Progenitor cell of endocrine pancreas (in vitro differentiated cells): ENCODE data around the gene ENHO. TPM values are rescaled to one million over a fixed set of nuclear protein-coding genes. Genes with fewer than 3 reads are reported as not detected.
A peak's percentile ranks its signal among the peaks of the same experiment; 100 is the strongest.

ENCODE experiments used
- DNase-seq: peaks from one replicate; pipeline ENCODE4 v3.0.0; 2021; ENCODE audit warnings: low spot score; ENCODE audit not compliant: unreplicated experiment
- H3K27ac Mint-ChIP-seq: 2 replicates; pipeline ENCODE4 v1.8.0; 2021; ENCODE audit warnings: mild to moderate bottlenecking, moderate library complexity, mixed read lengths
- H3K27me3 Mint-ChIP-seq: 2 replicates; pipeline ENCODE4 v1.8.0; 2021; ENCODE audit warnings: mixed read lengths
- H3K36me3 Mint-ChIP-seq: 2 replicates; pipeline ENCODE4 v1.8.0; 2022; ENCODE audit warnings: mixed read lengths; ENCODE audit not compliant: insufficient read depth
- H3K4me1 Mint-ChIP-seq: 2 replicates; pipeline ENCODE4 v1.8.0; 2021; ENCODE audit warnings: low read depth, mixed read lengths
- H3K4me3 Mint-ChIP-seq: 2 replicates; pipeline ENCODE4 v1.8.0; 2021; ENCODE audit warnings: low read depth, mild to moderate bottlenecking, moderate library complexity, mixed read lengths
- H3K9me3 Mint-ChIP-seq: 2 replicates; pipeline ENCODE4 v1.8.0; 2021; ENCODE audit warnings: low read depth, mixed read lengths
- total RNA-seq: library from RNA; stranded (reverse); gene quantifications from 2 replicates; pipeline ENCODE4 v1.2.1, GENCODE V29; 2021
- TF ChIP-seq, protein P1 (sequence below): fragments of 200-600 bp; sonication (generic); IDR thresholded peaks from one replicate; pipeline ENCODE4 v1.5.0; 2021; ENCODE audit warnings: antibody characterized with exemption, mild to moderate bottlenecking; ENCODE audit not compliant: unreplicated experiment

The ENHO gene
- total RNA-seq, 1 donor from 2014 or later, result 4.0 TPM

DNA sequence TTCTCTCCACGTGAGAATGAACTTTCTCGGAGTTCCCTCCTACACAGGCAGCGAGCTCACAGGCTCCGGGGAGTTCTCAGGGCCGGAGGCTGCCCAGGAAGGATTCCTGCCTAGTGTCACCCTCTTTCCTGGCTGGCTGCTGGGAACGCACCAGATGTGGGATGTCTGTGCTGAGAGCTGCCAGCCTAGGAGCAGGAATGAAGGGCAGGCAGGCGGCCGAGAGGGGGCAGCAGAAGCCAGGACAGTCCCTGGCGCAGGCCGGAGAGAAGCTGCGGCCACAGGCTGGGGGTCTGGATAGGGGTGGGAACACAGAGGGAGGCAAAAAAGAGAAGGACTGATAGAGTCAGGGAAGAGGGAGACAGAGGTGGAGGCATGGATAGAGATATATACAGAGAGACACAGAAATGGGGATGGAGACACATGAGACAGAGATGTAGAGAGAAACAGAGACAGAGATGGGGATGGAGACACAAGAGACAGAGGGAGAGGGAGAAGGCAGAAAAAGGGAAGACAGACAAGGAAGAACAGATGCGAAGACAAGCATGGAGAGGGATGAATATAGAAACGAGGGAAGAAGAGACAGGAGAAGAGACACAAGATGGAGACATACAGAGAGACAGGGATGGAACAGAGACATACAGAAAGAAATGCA is 25.3 kb upstream of the ENHO start:
- peak; percentile 71 for DNase-seq
- Mint-ChIP-seq H3K36me3 (no peaks in the 10 kb centered on the region), H3K27me3 (peaks cover 38% of the 10 kb centered on the region)

DNA sequence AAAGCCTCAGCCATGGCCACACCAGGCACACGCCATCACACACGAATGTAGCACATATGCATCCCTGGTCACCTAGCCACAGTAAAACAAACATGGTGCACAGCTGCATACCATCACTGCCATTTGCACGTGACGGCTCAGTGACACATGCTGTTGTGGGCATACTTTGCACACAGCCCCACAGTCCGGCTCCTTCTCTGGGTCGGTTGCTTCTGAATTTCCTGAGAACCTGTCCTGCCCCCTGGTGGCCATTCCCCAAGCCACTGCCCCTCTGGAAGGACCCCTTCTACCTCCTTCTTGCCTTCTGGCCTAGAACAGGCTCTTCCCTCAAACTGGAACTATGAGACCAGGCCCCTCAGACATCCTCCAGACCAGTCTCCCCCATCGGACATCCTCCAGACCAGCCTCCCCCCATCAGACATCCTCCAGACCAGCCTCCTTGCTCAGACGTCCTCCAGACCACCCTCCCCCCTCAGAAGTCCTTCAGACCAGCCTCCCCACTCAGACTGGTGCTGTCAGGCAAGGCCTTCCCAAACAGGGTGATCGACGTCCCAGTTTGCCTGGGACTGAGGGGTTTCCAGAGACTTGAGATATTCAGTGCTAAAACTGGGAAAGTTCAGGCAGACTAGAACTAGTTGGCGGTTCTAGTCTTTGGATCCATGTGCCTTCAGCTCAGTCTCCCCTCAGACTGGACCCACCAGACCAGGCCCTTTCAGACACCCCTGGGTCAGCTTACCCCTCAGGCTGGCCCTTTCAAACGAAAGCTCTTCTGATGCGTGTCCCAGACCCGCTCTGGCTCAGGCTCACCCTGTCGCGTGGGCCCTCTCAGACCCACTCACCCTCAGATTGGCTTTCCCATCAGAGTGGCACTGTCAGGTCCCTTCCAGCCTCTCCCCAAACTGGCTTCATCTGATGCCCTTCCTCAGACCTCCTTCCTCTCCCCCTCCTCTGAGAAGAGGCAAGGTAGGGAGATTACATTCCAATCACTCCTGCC is 24.3 kb upstream of the ENHO start:
- no peak overlapping the region for H3K4me3 Mint-ChIP-seq
- no peaks in the 10 kb centered on the region for H3K9me3 Mint-ChIP-seq
- TF ChIP-seq, protein P1, sequence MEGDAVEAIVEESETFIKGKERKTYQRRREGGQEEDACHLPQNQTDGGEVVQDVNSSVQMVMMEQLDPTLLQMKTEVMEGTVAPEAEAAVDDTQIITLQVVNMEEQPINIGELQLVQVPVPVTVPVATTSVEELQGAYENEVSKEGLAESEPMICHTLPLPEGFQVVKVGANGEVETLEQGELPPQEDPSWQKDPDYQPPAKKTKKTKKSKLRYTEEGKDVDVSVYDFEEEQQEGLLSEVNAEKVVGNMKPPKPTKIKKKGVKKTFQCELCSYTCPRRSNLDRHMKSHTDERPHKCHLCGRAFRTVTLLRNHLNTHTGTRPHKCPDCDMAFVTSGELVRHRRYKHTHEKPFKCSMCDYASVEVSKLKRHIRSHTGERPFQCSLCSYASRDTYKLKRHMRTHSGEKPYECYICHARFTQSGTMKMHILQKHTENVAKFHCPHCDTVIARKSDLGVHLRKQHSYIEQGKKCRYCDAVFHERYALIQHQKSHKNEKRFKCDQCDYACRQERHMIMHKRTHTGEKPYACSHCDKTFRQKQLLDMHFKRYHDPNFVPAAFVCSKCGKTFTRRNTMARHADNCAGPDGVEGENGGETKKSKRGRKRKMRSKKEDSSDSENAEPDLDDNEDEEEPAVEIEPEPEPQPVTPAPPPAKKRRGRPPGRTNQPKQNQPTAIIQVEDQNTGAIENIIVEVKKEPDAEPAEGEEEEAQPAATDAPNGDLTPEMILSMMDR, result peak; percentile 75
- peaks cover 5% of the 10 kb centered on the region for H3K4me1 Mint-ChIP-seq
- H3K27me3 Mint-ChIP-seq, result peaks cover 37% of the 10 kb centered on the region
- no peaks in the 10 kb centered on the region for H3K36me3 Mint-ChIP-seq
- no peak overlapping the region for H3K27ac Mint-ChIP-seq
- DNase-seq, result peak; percentile 59

More for the DNA sequence above, 25.3 kb upstream of the ENHO start:
- TF ChIP-seq, protein P1, result peak; percentile 91
- Mint-ChIP-seq H3K4me1 (peaks cover 5% of the 10 kb centered on the region), H3K9me3 (no peaks in the 10 kb centered on the region), H3K27ac (no peak overlapping the region), H3K4me3 (no peak overlapping the region)

DNA sequence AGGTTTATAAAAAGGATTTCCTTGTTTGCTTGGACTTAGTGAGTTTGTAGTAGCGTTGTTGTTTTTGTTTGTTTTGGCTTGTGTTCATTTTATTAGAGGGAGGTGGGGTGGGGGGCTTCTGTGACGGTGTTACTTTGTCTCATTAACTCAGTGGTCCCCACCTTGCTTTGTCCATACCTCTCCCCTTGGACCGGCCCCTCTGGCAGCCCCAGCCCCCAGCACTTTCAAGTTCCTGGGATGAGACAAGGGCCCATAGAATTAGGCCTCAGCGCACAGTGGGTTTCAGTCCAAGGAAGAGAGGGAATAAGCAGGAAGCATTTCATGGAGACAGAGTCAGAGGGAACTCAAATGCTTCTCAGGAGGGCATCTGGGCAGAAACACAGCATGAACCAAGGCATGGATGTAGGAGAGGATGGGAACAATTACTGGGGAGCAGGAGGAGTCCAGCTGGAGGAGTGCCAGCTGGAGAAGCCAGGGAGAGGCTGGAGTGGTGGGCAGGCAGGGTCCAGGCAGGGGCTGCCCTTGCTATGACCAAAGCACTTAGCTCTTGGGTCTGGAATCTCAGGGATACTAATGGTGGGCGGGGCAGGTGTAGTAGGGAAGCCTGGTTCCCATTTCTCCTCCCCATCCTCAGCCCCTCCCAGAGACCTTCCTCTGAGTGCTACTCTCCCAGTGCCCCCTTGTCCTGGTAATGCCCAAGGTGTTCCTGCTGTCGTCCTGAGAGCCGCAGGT is 23.5 kb upstream of the ENHO start:
- Mint-ChIP-seq H3K4me3 (no peak overlapping the region), H3K27me3 (peaks cover 41% of the 10 kb centered on the region), H3K4me1 (peaks cover 5% of the 10 kb centered on the region), H3K9me3 (no peaks in the 10 kb centered on the region), H3K27ac (no peak overlapping the region), H3K36me3 (no peaks in the 10 kb centered on the region)
- no peak for DNase-seq
- TF ChIP-seq, protein P1, result no peak

DNA sequence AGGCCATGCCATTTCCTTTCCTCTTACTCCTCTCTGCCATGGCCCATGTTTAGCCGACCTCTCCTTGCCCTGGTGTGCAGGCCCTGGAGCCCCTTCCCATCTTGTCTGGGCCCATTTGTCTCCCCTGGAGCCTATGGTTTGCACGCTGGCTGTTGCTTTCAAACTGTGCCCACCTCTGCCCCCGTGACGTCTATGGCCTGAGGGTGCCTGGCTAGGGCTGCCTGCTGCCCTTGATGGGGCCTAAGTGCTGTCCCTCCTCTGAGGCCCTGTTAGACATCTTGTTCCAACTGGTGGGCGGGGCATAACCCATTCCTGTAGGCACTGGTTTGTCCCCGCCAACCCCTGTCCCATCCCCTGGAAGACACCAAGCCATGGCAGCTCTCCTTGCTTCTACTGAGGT is 22.7 kb upstream of the ENHO start:
- H3K27me3 Mint-ChIP-seq, result peaks cover 45% of the 10 kb centered on the region
- DNase-seq, result no peak

More for the DNA sequence above, 22.7 kb upstream of the ENHO start:
- H3K36me3 Mint-ChIP-seq, result no peaks in the 10 kb centered on the region
- no peak overlapping the region for H3K4me3 Mint-ChIP-seq
- no peak overlapping the region for H3K27ac Mint-ChIP-seq
- TF ChIP-seq, protein P1, result no peak
- peaks cover 5% of the 10 kb centered on the region for H3K4me1 Mint-ChIP-seq
- no peaks in the 10 kb centered on the region for H3K9me3 Mint-ChIP-seq
